Breast epithelium (tissue), 4 donors: Measurements from ENCODE around the gene REXO4. TPM values are rescaled to one million over a fixed set of nuclear protein-coding genes. Genes with fewer than 3 reads are reported as not detected.

Source experiments
- DNase-seq, 2 donors: peaks; one replicate each; pipeline ENCODE4 v3.0.0-alpha.2; 2019; ENCODE audit warnings: low spot score in 2 of 2
- H3K27ac ChIP-seq, 2 donors: fragments of 200-600 bp; sonication (generic) in 1 of 2; one replicate each; pipeline ENCODE4 v1.5.1; 2016 to 2019; ENCODE audit warnings: mild to moderate bottlenecking in 1 of 2
- H3K27me3 ChIP-seq, 2 donors: fragments of 200-600 bp; sonication (generic) in 1 of 2; one replicate each; pipeline versions ENCODE4 v1.5.1 to v1.6.0; 2017 to 2019; ENCODE audit warnings: control low read depth in 1 of 2, mild to moderate bottlenecking in 1 of 2
- H3K36me3 ChIP-seq: fragments of 200-600 bp; one replicate; pipeline ENCODE4 v1.5.1; 2019
- H3K4me1 ChIP-seq, 2 donors: fragments of 200-600 bp; sonication (generic); one replicate each; pipeline ENCODE4 v1.5.1; 2016 to 2019; ENCODE audit warnings: control low read depth in 1 of 2
- H3K4me3 ChIP-seq, 3 donors: fragments of 200-600 bp; sonication (generic); 1 replicate in 2 of 3; 2 replicates in 1 of 3; pipeline ENCODE4 v1.5.1; 2016 to 2019; ENCODE audit warnings: mild to moderate bottlenecking in 3 of 3, moderate library complexity in 2 of 3
- H3K9me3 ChIP-seq, 2 donors: fragments of 200-600 bp; sonication (generic) in 1 of 2; one replicate each; pipeline ENCODE4 v1.5.1; 2016 to 2019; ENCODE audit warnings: control low read depth in 1 of 2
- CTCF ChIP-seq, 3 donors: fragments of 450-650 bp; IDR thresholded peaks; one replicate each; pipeline ENCODE4 v1.5.1; 2016 to 2017; ENCODE audit warnings: antibody characterized with exemption in 3 of 3, mild to moderate bottlenecking in 3 of 3, moderate library complexity in 3 of 3
- POLR2A ChIP-seq: fragments of 450-650 bp; IDR thresholded peaks from one replicate; pipeline ENCODE4 v1.6.1; 2016; ENCODE audit warnings: antibody characterized with exemption, mild to moderate bottlenecking, moderate library complexity
- POLR2AphosphoS5 ChIP-seq, 3 donors: sonication (generic); formaldehyde crosslinking; IDR thresholded peaks; one replicate each; pipeline ENCODE4 v1.6.1; 2017; ENCODE audit warnings: antibody characterized with exemption in 3 of 3
- intact Hi-C: fragments of 100-400 bp; cut with DNase I; formaldehyde crosslinking; loops from one replicate; pipeline ENCODE4 v1.15.1; 2023; ENCODE audit warnings: low total_unique reads
- total RNA-seq, 3 donors: library from RNA; depleted of rRNA; stranded (reverse); fragments of >200 nt; gene quantifications; one replicate each; pipeline ENCODE4 v1.1.0, GENCODE V29; 2016

Gene REXO4
- total RNA-seq, 3 donors from 2014 or later: 14.2 to 20.5 (median 18.7) TPM

DNA sequence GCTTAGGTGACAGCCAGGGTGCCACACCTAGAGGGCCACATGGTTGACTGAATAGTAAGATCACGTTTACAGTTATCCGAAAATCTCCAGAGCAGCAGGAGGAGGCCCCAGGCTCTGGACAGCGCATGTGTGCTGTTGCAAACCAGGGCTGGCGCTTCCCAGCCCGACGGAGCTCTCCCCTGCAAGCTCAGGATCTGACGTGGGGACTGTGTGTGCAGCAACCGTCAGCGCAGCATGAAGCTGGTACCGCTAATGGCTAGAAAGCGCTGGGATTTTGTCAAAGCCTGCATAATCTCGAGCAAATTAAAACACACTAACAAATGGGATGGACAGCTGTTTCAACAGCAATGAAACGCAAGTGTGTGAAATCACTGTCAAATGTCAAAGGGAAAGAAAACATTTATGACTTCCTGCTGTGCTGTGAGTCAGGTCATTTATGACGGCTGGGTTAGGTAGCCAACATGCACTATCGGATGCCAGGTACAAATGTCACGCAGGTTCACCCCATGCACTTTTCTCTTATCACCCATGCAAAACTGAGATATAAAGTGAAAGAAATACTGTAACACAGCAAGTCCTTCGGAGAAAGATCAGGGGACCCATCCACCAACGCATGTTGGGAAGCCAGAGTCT lies 49.4 kb downstream of the REXO4 start:
- no peak for DNase-seq
- H3K4me3 ChIP-seq: peak overlapping the region in 1 of 3 donors; percentile 32
- intact Hi-C loops: no loop called here
- no peak for TF ChIP-seq CTCF (IDR thresholded peaks at IDR 0.05)
- no peak for TF ChIP-seq POLR2A
- TF ChIP-seq POLR2AphosphoS5 (IDR thresholded peaks at IDR 0.05): no peak
- no peaks in the 10 kb centered on the region for H3K9me3 ChIP-seq
- peaks cover 0 to 29% of the 10 kb centered on the region in 2 donors for H3K4me1 ChIP-seq
- no peaks in the 10 kb centered on the region for H3K36me3 ChIP-seq
- no peak overlapping the region for H3K27ac ChIP-seq
- H3K27me3 ChIP-seq: no peaks in the 10 kb centered on the region

DNA sequence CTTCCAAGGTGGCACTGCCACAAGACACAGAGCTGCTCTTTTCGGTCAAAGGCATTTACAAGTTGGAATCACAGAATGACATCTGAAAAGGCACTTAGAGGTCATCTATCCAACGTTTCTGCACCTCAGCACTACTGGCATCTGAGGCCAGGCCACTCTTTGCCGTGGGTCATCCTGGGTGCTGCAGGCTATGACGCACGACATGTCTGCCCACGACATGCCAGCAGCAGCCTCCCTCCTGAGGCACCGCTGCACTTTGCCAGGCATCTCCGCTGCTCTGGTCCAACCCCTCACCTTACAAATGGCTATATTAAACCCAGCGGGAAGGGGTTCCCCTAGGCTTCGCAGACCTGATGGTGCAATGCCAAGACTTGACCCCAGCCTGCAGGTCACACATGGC lies 50.0 kb downstream of the REXO4 start:
- Histone ChIP-seq H3K36me3 (no peaks in the 10 kb centered on the region), H3K27ac (no peak overlapping the region), H3K4me1 (peaks cover 0 to 29% of the 10 kb centered on the region in 2 donors), H3K4me3 (no peak overlapping the region), H3K27me3 (no peaks in the 10 kb centered on the region), H3K9me3 (no peaks in the 10 kb centered on the region)
- intact Hi-C loops: no loop called here
- DNase-seq: no peak
- TF ChIP-seq CTCF (IDR thresholded peaks at IDR 0.05) (no peak), POLR2A (no peak)

DNA sequence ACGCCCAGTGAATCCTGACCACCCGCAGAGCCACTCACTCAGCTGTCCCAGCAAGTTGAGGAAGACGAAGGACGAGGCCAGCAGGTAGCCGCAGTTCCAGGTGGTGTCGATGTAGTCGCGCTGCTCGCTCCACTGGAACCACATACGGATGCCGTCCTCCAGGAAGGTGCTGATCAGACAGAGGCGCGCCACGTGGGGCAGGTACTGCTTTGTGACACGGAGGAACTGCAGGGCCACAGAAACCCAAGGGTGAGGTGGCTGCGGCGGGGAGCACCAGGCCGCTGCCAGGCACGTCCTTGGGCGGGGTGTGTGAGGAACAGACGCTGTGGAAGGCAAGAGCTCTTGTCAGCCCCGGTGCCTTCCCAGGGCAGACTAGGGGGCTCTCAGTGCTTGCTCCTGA lies 50.6 kb downstream of the REXO4 start:
- Histone ChIP-seq H3K36me3 (no peaks in the 10 kb centered on the region), H3K27ac (no peak overlapping the region), H3K4me1 (peaks cover 0 to 28% of the 10 kb centered on the region in 2 donors), H3K27me3 (no peaks in the 10 kb centered on the region), H3K9me3 (no peaks in the 10 kb centered on the region), H3K4me3 (no peak overlapping the region)
- TF ChIP-seq CTCF (IDR thresholded peaks at IDR 0.05): no peak
- TF ChIP-seq POLR2AphosphoS5 (IDR thresholded peaks at IDR 0.05): no peak
- no peak for TF ChIP-seq POLR2A
- no peak for DNase-seq
- intact Hi-C loops: no loop called here

- H3K36me3 ChIP-seq: no peaks in the 10 kb centered on the region
- H3K27ac ChIP-seq: no peak overlapping the region
- intact Hi-C loops: no loop called here
- H3K27me3 ChIP-seq: no peaks in the 10 kb centered on the region
- no peaks in the 10 kb centered on the region for H3K9me3 ChIP-seq
- no peak overlapping the region for H3K4me3 ChIP-seq
- TF ChIP-seq POLR2AphosphoS5 (IDR thresholded peaks at IDR 0.05): no peak
- TF ChIP-seq POLR2A: no peak
- TF ChIP-seq CTCF (IDR thresholded peaks at IDR 0.05): no peak
- DNase-seq: no peak
- H3K4me1 ChIP-seq: peaks cover 0 to 20% of the 10 kb centered on the region in 2 donors
These were observed 51.4 kb downstream of the REXO4 start for GRCh38 chr9:133366435-133366834.

DNA sequence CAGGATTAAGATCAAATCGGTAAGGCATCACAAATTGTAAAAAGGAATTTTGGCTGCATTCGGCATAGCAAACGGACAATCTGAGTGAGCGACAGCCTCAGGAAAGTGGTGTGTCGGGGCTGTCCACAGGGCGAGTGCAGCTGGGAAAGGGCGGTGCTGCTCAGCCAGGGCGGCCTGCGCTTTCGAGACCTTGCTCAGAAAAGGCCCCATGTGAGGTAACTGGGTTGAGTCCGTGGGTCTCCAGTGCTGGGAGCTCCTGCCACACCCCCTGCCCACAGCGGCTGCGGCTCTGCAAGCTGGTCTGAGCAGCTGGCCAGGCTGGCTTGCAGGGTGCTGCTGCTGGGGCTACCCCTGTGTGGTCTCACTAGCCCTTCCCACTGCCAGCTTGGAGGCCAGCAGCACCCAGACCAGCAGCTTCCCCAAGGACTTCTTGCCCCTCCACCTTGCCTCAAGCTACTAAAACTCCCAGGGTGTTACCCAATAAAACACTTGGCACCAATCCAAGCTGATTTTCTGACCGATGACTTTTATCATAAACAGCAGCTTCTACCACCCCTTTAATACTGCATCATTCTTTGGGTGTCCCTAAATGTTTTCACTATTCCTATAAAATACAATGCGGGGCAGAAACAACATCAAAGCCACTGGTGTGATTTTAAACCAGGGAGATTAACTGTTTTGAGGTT lies 55.3 kb downstream of the REXO4 start:
- Histone ChIP-seq H3K36me3 (peaks cover 5% of the 10 kb centered on the region), H3K4me3 (no peak overlapping the region), H3K27me3 (no peaks in the 10 kb centered on the region), H3K4me1 (peaks cover 0 to 7% of the 10 kb centered on the region in 2 donors), H3K9me3 (no peaks in the 10 kb centered on the region), H3K27ac (peak overlapping the region in 1 of 2 donors; percentile 15)
- intact Hi-C loops: no loop called here
- TF ChIP-seq POLR2AphosphoS5 (IDR thresholded peaks at IDR 0.05): no peak
- TF ChIP-seq CTCF (IDR thresholded peaks at IDR 0.05): no peak
- no peak for TF ChIP-seq POLR2A
- DNase-seq: no peak
